Loucy (cell line): ENCODE data around the gene GAB2.

Source experiments
- H2AFZ ChIP-seq: fragments of 200-600 bp; sonication (generic); 2 replicates; pipeline ENCODE4 v1.6.0; 2016; ENCODE audit warnings: antibody characterized with exemption, mild to moderate bottlenecking, low read length, moderate library complexity
- H3F3A ChIP-seq: fragments of 200-600 bp; 2 replicates; pipeline ENCODE4 v1.6.0; 2016; ENCODE audit warnings: antibody characterized with exemption, low read depth, mild to moderate bottlenecking
- H3K27me3 ChIP-seq: fragments of 200-600 bp; sonication (generic); 2 replicates; pipeline ENCODE4 v1.6.1; 2014; ENCODE audit warnings: low read length, mild to moderate bottlenecking; ENCODE audit not compliant: insufficient read depth, poor library complexity, severe bottlenecking
- H3K36me3 ChIP-seq: fragments of 200-600 bp; sonication (generic); 2 replicates; pipeline ENCODE4 v1.6.1; 2016; ENCODE audit warnings: low read length; ENCODE audit not compliant: insufficient read depth
- H3K4me1 ChIP-seq: fragments of 200-600 bp; sonication (generic); 2 replicates; pipeline ENCODE4 v1.5.1; 2014; ENCODE audit warnings: low read length, mild to moderate bottlenecking; ENCODE audit not compliant: insufficient read depth, poor library complexity, severe bottlenecking
- H3K4me2 ChIP-seq: fragments of 200-600 bp; sonication (generic); 2 replicates; pipeline ENCODE4 v1.6.0; 2014; ENCODE audit warnings: antibody characterized with exemption, low read length, low read depth, mild to moderate bottlenecking; ENCODE audit not compliant: poor library complexity, severe bottlenecking
- H3K4me3 ChIP-seq: fragments of 200-600 bp; sonication (generic); 2 replicates; pipeline ENCODE4 v1.5.1; 2014; ENCODE audit warnings: low read length, mild to moderate bottlenecking, mixed read lengths; ENCODE audit not compliant: poor library complexity, severe bottlenecking
- H3K79me2 ChIP-seq: fragments of 200-600 bp; sonication (generic); 2 replicates; pipeline ENCODE4 v1.6.1; 2014; ENCODE audit warnings: low read length; ENCODE audit not compliant: insufficient read depth
- H3K9ac ChIP-seq: fragments of 200-600 bp; sonication (generic); 2 replicates; pipeline ENCODE4 v1.6.0; 2014; ENCODE audit warnings: mild to moderate bottlenecking, low read depth, low read length, moderate library complexity; ENCODE audit not compliant: poor library complexity, severe bottlenecking
- H3K9me2 ChIP-seq: fragments of 200-600 bp; sonication (generic); replicated peaks from 2 replicates; pipeline ENCODE4 v1.6.1; 2016; ENCODE audit warnings: low read depth, low read length, mixed read lengths
- H3K9me3 ChIP-seq: fragments of 200-600 bp; sonication (generic); 2 replicates; pipeline ENCODE4 v1.6.1; 2014; ENCODE audit warnings: mild to moderate bottlenecking, antibody characterized with exemption, low read length, low read depth; ENCODE audit not compliant: insufficient read depth
- H4K20me1 ChIP-seq: fragments of 200-600 bp; sonication (generic); 2 replicates; pipeline ENCODE4 v1.6.0; 2014; ENCODE audit warnings: antibody characterized with exemption, low read length, mild to moderate bottlenecking; ENCODE audit not compliant: insufficient read depth, poor library complexity, severe bottlenecking
- EZH2phosphoT487 ChIP-seq: fragments of 200-600 bp; IDR thresholded peaks from 2 replicates; pipeline ENCODE4 v1.6.1; 2018; ENCODE audit warnings: antibody characterized with exemption, mild to moderate bottlenecking, moderate library complexity, borderline replicate concordance
- TF ChIP-seq, protein P1 (sequence below): fragments of 200-600 bp; sonication (generic); conservative IDR thresholded peaks from 2 replicates; pipeline ENCODE4 v1.5.1; 2014; ENCODE audit warnings: mild to moderate bottlenecking, antibody characterized with exemption, low read length

The GAB2 gene

DNA sequence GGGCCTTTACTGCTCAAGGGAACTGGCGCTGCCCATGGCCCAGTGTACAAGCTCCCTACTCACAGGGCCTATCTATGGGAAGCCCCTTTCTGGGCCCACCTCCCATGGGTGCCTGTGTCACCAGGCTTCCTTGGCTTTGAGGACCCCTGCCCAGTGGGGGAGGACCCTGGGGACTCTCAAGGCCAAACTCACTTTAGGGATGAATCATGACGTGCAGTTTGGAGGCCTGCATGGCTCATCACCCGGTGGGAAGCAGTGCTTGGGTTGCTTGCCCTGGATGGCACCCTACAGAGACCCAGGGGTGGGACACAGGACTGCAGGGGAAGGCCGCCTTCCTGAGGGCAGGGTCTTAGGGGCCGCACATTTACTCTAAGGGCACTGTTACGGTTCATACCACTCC, 245.7 kb downstream of the GAB2 start:
- no peaks in the 10 kb centered on the region for H3K79me2 ChIP-seq
- H3K36me3 ChIP-seq = no peaks in the 10 kb centered on the region
- no peaks in the 10 kb centered on the region for H3K27me3 ChIP-seq
- H3K9me3 ChIP-seq = no peaks in the 10 kb centered on the region
- H3K4me2 ChIP-seq = no peak overlapping the region
- H4K20me1 ChIP-seq = no peaks in the 10 kb centered on the region
- H3K4me3 ChIP-seq = no peak overlapping the region
- no peaks in the 10 kb centered on the region for H3K9me2 ChIP-seq
- TF ChIP-seq, protein P1, sequence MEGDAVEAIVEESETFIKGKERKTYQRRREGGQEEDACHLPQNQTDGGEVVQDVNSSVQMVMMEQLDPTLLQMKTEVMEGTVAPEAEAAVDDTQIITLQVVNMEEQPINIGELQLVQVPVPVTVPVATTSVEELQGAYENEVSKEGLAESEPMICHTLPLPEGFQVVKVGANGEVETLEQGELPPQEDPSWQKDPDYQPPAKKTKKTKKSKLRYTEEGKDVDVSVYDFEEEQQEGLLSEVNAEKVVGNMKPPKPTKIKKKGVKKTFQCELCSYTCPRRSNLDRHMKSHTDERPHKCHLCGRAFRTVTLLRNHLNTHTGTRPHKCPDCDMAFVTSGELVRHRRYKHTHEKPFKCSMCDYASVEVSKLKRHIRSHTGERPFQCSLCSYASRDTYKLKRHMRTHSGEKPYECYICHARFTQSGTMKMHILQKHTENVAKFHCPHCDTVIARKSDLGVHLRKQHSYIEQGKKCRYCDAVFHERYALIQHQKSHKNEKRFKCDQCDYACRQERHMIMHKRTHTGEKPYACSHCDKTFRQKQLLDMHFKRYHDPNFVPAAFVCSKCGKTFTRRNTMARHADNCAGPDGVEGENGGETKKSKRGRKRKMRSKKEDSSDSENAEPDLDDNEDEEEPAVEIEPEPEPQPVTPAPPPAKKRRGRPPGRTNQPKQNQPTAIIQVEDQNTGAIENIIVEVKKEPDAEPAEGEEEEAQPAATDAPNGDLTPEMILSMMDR = no peak
- TF ChIP-seq EZH2phosphoT487 = no peak
- H3K4me1 ChIP-seq = no peaks in the 10 kb centered on the region
- H3K9ac ChIP-seq = no peak overlapping the region
- no peak overlapping the region for H2AFZ ChIP-seq
- no peaks in the 10 kb centered on the region for H3F3A ChIP-seq

DNA sequence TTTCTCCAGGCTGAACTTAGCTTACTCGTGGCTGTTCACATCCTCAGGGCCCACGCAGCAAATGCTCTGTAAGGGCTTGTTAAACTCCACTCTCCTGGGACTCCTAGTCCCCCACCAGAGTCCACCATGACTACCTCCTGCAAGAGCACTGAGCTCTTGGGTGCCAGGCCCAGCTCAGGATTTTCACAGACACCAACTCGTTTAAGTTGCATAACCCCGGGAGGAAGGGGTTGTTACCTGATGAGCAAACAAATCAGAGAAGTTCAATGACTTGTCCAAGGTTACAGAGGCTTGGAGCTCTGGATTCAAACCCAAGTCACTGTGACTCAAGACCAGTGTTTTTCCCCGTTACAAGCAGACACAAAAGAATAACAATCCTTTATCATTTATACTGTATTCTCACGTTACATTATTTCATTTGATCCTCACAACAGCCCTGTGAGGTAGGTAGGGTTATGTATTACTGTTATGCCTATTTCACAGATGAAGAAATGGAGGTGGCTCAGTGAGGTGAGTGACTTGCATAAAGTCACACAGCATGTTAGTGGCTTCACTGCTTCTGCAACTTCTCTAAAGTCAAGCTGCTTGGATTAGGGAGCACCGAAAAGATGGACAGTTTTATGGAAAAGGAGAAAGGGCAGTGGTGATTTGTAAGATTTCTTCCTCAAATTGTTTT, 246.6 kb downstream of the GAB2 start:
- Histone ChIP-seq H3K4me3 (no peak overlapping the region), H3K4me1 (no peaks in the 10 kb centered on the region), H3F3A (no peaks in the 10 kb centered on the region), H2AFZ (no peak overlapping the region), H3K36me3 (no peaks in the 10 kb centered on the region), H3K79me2 (no peaks in the 10 kb centered on the region), H3K9ac (no peak overlapping the region), H3K4me2 (no peak overlapping the region), H3K9me3 (no peaks in the 10 kb centered on the region), H3K9me2 (no peaks in the 10 kb centered on the region), H3K27me3 (no peaks in the 10 kb centered on the region), H4K20me1 (no peaks in the 10 kb centered on the region)
- no peak for TF ChIP-seq EZH2phosphoT487
- TF ChIP-seq, protein P1 = no peak

DNA sequence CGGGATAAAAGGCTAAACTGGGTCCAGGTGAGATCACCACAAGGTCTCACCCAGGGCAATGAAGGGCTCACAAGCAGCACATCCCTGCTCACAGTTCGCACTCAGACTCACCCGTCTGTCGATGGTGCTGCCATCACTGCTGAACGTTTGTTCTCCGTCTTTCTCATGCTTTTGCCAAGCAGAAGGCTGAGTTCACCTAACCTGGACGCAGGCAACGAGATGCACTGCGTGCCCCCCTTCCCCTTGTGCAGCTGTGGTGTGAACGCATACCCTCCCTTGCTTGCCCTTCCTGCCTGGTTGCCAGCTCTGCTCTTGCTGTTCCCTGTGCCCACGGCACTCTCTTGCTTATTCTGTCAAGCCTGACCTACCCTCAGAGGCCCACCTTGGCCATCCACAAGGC, 247.2 kb downstream of the GAB2 start:
- H3K4me3 ChIP-seq = no peak overlapping the region
- no peaks in the 10 kb centered on the region for H3K9me3 ChIP-seq
- no peak overlapping the region for H2AFZ ChIP-seq
- no peaks in the 10 kb centered on the region for H3K79me2 ChIP-seq
- no peaks in the 10 kb centered on the region for H3K4me1 ChIP-seq
- no peaks in the 10 kb centered on the region for H3K36me3 ChIP-seq
- H4K20me1 ChIP-seq = no peaks in the 10 kb centered on the region
- no peak overlapping the region for H3K9ac ChIP-seq
- no peaks in the 10 kb centered on the region for H3F3A ChIP-seq
- TF ChIP-seq, protein P1 = no peak
- no peak for TF ChIP-seq EZH2phosphoT487
- H3K4me2 ChIP-seq = no peak overlapping the region
- H3K9me2 ChIP-seq = no peaks in the 10 kb centered on the region
- no peaks in the 10 kb centered on the region for H3K27me3 ChIP-seq
